Placental epithelial cell (primary cell): ENCODE data around the gene IRF8. TPM values are rescaled to one million over a fixed set of nuclear protein-coding genes. Genes with fewer than 3 reads are reported as not detected.

Source experiments
- small RNA-seq: library from RNA; depleted of rRNA; stranded (forward); fragments of <200 nt; gene quantifications from one replicate; pipeline ENCODE3, GENCODE V24; 2012
- total RNA-seq: library from RNA; depleted of rRNA; stranded (reverse); fragments of >200 nt; gene quantifications from 2 replicates; pipeline ENCODE4 v1.2.3, GENCODE V29; 2012

IRF8 gene, protein sequence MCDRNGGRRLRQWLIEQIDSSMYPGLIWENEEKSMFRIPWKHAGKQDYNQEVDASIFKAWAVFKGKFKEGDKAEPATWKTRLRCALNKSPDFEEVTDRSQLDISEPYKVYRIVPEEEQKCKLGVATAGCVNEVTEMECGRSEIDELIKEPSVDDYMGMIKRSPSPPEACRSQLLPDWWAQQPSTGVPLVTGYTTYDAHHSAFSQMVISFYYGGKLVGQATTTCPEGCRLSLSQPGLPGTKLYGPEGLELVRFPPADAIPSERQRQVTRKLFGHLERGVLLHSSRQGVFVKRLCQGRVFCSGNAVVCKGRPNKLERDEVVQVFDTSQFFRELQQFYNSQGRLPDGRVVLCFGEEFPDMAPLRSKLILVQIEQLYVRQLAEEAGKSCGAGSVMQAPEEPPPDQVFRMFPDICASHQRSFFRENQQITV
- total RNA-seq, result 0.11 TPM in 1 of 2 replicates, not detected in the other

DNA sequence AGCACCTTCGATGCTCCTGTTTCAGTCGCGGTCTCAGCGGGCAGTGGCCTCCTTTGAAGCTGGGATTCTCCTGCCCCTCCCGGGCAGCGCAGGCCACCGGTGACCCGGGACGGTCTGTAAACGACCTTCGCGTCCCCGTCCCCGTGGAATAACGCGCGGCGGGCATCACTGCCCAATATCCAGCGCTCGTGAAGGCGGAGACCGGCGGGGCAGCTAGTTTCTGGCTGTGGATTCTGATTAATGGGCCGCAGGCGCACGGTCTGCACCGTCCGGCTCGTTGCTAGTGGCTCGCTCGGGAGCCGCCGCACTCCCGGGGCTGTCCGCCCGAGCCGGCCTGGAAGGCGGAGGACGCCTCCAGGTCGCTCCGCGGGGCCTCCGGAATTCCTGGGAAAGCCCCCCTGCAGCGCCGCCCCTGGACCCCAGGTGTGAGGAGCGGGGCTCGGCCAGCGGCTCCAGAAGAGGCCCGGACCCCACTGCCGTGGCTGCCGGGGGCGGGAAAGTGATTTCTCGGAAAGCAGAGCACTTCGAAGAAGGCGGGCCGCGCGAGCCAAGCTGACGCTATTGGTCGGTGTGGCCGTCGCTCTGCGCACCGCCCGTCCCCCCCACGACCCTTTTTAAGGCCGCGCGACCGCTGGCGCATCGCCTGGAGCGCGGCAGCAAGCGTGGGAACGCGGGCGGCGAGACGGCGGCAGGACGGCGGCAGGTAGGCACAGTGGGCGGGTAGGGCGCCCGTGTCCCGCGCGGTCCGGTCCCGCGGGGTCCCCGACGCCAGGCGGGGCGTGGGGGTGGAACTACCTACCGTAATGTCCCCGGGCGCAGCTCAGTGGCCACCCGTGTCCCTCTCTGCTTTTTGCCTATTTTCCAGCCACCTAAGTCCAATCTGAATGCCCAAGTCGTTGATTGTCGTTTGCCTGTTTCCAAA lies at the start of gene IRF8:
Gene IRF8, plus strand, starts transcription at position 642 of the 922 bp plus-strand sequence. CDS start 3,854 bp downstream, outside the sequence.

Small RNA genes within 50 kb of the gene (small RNA-seq; reads per million reads assigned to genes)
- gene MIR6774, result not detected

Other genes starting within 250 kb of the IRF8 start
- gene GINS2, start 210.2 kb upstream of the IRF8 start, total RNA-seq, result 4.7 and 5.9 TPM in 2 replicates
- 11.8 and 29.0 TPM in 2 replicates for gene C16orf74, start 148.1 kb upstream of the IRF8 start, total RNA-seq
- gene EMC8, start 99.6 kb upstream of the IRF8 start, total RNA-seq, result 25.5 and 28.3 TPM in 2 replicates
- gene COX4I1, start 99.5 kb upstream of the IRF8 start, total RNA-seq, result 286 and 308 TPM in 2 replicates